Endothelial cell of umbilical vein (primary cell): ENCODE results near the gene FXYD7. TPM values are rescaled to one million over a fixed set of nuclear protein-coding genes. Genes with fewer than 3 reads are reported as not detected.

Experiments
- BruUV-seq: library from RNA; stranded (reverse); fragments of 400-500 nt; replicated peaks from 2 replicates; lab custom pipeline; 2021; lab: Mats Ljungman, UMichigan
- CTCF ChIA-PET: fragments of 300-600, 350-600 bp; sonication (Branson Sonifier 250); formaldehyde crosslinking; loops from one replicate; lab custom pipeline; 2021; ENCODE audit warnings: antibody characterized with exemption, inconsistent platforms; lab: Charles Lee
- POLR2A ChIA-PET: fragments of 300-600, 350-600 bp; sonication (Branson Sonifier 250); formaldehyde crosslinking; loops from one replicate; lab custom pipeline; 2021; ENCODE audit warnings: antibody characterized with exemption, inconsistent platforms; lab: Charles Lee
- DNase-seq: peaks from one replicate; pipeline ENCODE4 v3.0.0-alpha.2; 2011; ENCODE audit warnings: low read depth, low spot score
- FAIRE-seq: peaks from 2 replicates; lab custom pipeline; 2011; peaks lifted over from hg19 to GRCh38; lab: Jason Lieb, UNC
- H2AFZ ChIP-seq: 2 replicates; pipeline ENCODE4 v1.6.0; 2012; ENCODE audit warnings: low read depth, low read length, control low read depth, inconsistent platforms
- H3K27ac ChIP-seq: 2 replicates; pipeline ENCODE4 v1.5.1; 2011; ENCODE audit warnings: low read depth, mild to moderate bottlenecking, control low read depth, low read length, moderate library complexity; ENCODE audit not compliant: insufficient read depth
- H3K27me3 ChIP-seq, 2 experiments: 2 replicates each; pipeline versions ENCODE4 v1.6.0 to v1.6.1; 2011; ENCODE audit warnings: low read length in 2 of 2, mixed read lengths in 1 of 2; ENCODE audit not compliant: control insufficient read depth in 2 of 2, insufficient read depth in 2 of 2
- H3K36me3 ChIP-seq, 2 experiments: 2 replicates in 1 of 2; 3 replicates in 1 of 2; pipeline ENCODE4 v1.5.1; 2011; ENCODE audit warnings: low read length in 2 of 2, mild to moderate bottlenecking in 1 of 2, moderate library complexity in 1 of 2; ENCODE audit not compliant: control insufficient read depth in 2 of 2, insufficient read depth in 2 of 2; ENCODE audit errors: extremely low read depth in 1 of 2
- H3K4me1 ChIP-seq: 3 replicates; pipeline ENCODE4 v1.5.1; 2011; ENCODE audit warnings: mild to moderate bottlenecking, low read length; ENCODE audit not compliant: control insufficient read depth, insufficient read depth; ENCODE audit errors: extremely low read depth
- H3K4me2 ChIP-seq: 2 replicates; pipeline ENCODE4 v1.6.1; 2011; ENCODE audit warnings: low read length, control low read depth, mixed read lengths; ENCODE audit not compliant: insufficient read depth
- H3K4me3 ChIP-seq, 3 experiments: fragments of 200-600 bp in 1 of 3; sonication (generic), shearing (Covaris generic) in 1 of 3; replicated peaks in 1 of 3; 2 replicates each; pipeline ENCODE4 v1.5.1; 2011 to 2016; ENCODE audit warnings: control low read depth in 3 of 3, low read length in 3 of 3, mild to moderate bottlenecking in 2 of 3, inconsistent platforms in 1 of 3, low read depth in 1 of 3, moderate library complexity in 1 of 3; ENCODE audit not compliant: insufficient read depth in 1 of 3
- H3K79me2 ChIP-seq: 2 replicates; pipeline ENCODE4 v1.6.0; 2012; ENCODE audit warnings: low read length, inconsistent platforms; ENCODE audit not compliant: control insufficient read depth, insufficient read depth
- H3K9ac ChIP-seq: replicated peaks from 2 replicates; pipeline ENCODE3; 2011; ENCODE audit warnings: low read length, control low read depth; ENCODE audit not compliant: insufficient read depth; ENCODE audit errors: extremely low read depth
- H3K9me1 ChIP-seq: replicated peaks from 3 replicates; pipeline ENCODE4 v1.6.0; 2011; ENCODE audit warnings: mild to moderate bottlenecking, low read length; ENCODE audit not compliant: control insufficient read depth, insufficient read depth; ENCODE audit errors: extremely low read depth
- H3K9me3 ChIP-seq: replicated peaks from 2 replicates; pipeline ENCODE4 v1.5.1; 2012; ENCODE audit warnings: low read length, inconsistent platforms; ENCODE audit not compliant: control insufficient read depth, insufficient read depth
- H4K20me1 ChIP-seq: replicated peaks from 2 replicates; pipeline ENCODE3; 2011; ENCODE audit warnings: mild to moderate bottlenecking, low read length; ENCODE audit not compliant: control insufficient read depth, insufficient read depth; ENCODE audit errors: extremely low read depth
- CTCF ChIP-seq, 2 donors: IDR thresholded peaks; 1 replicate in 1 of 2; 2 replicates in 1 of 2; pipeline ENCODE4 v1.5.1; 2011; ENCODE audit warnings: low read length in 2 of 2, mild to moderate bottlenecking in 2 of 2, moderate library complexity in 2 of 2, control low read depth in 1 of 2, inconsistent platforms in 1 of 2, low read depth in 1 of 2; ENCODE audit not compliant: insufficient read depth in 1 of 2; ENCODE audit errors: extremely low read depth in 1 of 2
- EZH2 ChIP-seq: IDR thresholded peaks from 2 replicates; pipeline ENCODE4 v1.6.1; 2012; ENCODE audit warnings: borderline replicate concordance, low read depth, mild to moderate bottlenecking, moderate library complexity, low read length, inconsistent platforms; ENCODE audit not compliant: severe bottlenecking
- FOS ChIP-seq: IDR thresholded peaks from 2 replicates; pipeline ENCODE4 v1.6.1; 2011; ENCODE audit warnings: mild to moderate bottlenecking, low read length, moderate library complexity, borderline replicate concordance; ENCODE audit not compliant: insufficient read depth
- GATA2 ChIP-seq: IDR thresholded peaks from 2 replicates; pipeline ENCODE4 v1.7.0; 2011; ENCODE audit warnings: low read depth, mild to moderate bottlenecking, moderate library complexity, mixed read lengths, low read length; ENCODE audit not compliant: insufficient read length, insufficient read depth
- JUN ChIP-seq: IDR thresholded peaks from 2 replicates; pipeline ENCODE4 v1.6.1; 2011; ENCODE audit warnings: borderline replicate concordance, low read depth; ENCODE audit not compliant: insufficient read length, insufficient read depth
- MYC ChIP-seq: IDR thresholded peaks from one replicate; pipeline ENCODE4 v1.6.1; 2011; ENCODE audit warnings: mild to moderate bottlenecking, low read depth, low read length
- POLR2A ChIP-seq: IDR thresholded peaks from 2 replicates; pipeline ENCODE4 v1.6.1; 2012; ENCODE audit warnings: low read depth, mild to moderate bottlenecking, control low read depth, low read length
- POLR2AphosphoS5 ChIP-seq: IDR thresholded peaks from 2 replicates; pipeline ENCODE4 v1.6.1; 2012; ENCODE audit warnings: low read depth, mild to moderate bottlenecking, control low read depth, low read length, moderate library complexity; ENCODE audit not compliant: insufficient read depth
- dilution Hi-C: fragments of 300-500 bp; cut with MboI; formaldehyde crosslinking; loops from one replicate; pipeline ENCODE4 v1.15.0; 2019; ENCODE audit warnings: low sequenced_read_pairs; ENCODE audit not compliant: extremely low pct_ligation_motif_present
- intact Hi-C: fragments of 100-400 bp; cut with micrococcal nuclease; formaldehyde crosslinking; loops from one replicate; pipeline ENCODE4 v1.10.0; 2022
- polyA plus RNA-seq, 4 experiments: library from polyadenylated mRNA; depleted of rRNA in 3 of 4; stranded (reverse) in 3 of 4; unstranded in 1 of 4; fragments of >200 nt; gene quantifications; 2 replicates each; pipeline versions ENCODE4 v1.2.1 to v1.2.3, GENCODE V29; 2011 to 2012; ENCODE audit warnings: missing spikeins in 1 of 4
- total RNA-seq: library from RNA; stranded (reverse); gene quantifications from 2 replicates; pipeline ENCODE4 v1.2.3, GENCODE V29; 2021
- TF ChIP-seq, protein P1 (sequence below): IDR thresholded peaks from 2 replicates; pipeline ENCODE4 v1.6.1; 2011; ENCODE audit not compliant: insufficient read depth, insufficient read length

Gene FXYD7
- total and polyA plus RNA-seq, 2 donors (not counting 3 experiments of a cell fraction or from before 2014, with no cell fraction given) = not detected

DNA sequence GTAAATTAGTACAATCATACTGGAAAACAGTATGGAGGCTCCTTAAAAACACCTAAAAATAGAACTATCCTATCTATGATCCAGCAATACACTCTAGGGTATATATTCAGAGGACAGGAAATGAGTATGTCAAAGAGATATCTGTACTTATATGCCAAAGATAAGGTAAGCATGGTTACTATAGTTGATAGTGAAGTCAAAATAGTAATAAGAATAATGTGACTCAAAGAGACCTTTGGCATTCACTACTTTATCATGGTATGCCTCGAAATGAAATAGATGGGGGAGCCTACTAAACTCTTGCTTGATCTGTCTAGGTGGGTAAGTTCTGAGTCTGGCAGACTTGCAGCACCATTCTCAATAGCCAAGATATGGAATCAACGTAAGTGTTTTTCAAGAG, 41.8 kb downstream of the FXYD7 start:
- TF ChIP-seq, protein P1, sequence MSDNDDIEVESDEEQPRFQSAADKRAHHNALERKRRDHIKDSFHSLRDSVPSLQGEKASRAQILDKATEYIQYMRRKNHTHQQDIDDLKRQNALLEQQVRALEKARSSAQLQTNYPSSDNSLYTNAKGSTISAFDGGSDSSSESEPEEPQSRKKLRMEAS = no peak
- TF ChIP-seq EZH2 (no peak), CTCF (IDR thresholded peaks at IDR 0.05; ENCODE audit: extremely low read depth in 1 of 2, insufficient read depth in 1 of 2, low read depth in 1 of 2, low read length in 2 of 2) (no peak), JUN (no peak), POLR2A (no peak), MYC (no peak), GATA2 (no peak), POLR2AphosphoS5 (no peak), FOS (no peak)
- Histone ChIP-seq H3K9me3 (no peaks in the 10 kb centered on the region), H3K36me3 (no peaks in the 10 kb centered on the region), H3K4me2 (no peak overlapping the region), H2AFZ (no peak overlapping the region), H3K4me3 (no peak overlapping the region), H4K20me1 (no peaks in the 10 kb centered on the region), H3K79me2 (no peaks in the 10 kb centered on the region), H3K27ac (no peak overlapping the region), H3K9ac (no peak overlapping the region), H3K4me1 (peaks cover 4% of the 10 kb centered on the region), H3K27me3 (peaks cover 0 to 2% of the 10 kb centered on the region in 2 experiments), H3K9me1 (no peaks in the 10 kb centered on the region)
- dilution Hi-C loops = no loop called here
- CTCF ChIA-PET = no interaction called here
- FAIRE-seq = no peak
- intact Hi-C loops = no loop called here
- no peak for DNase-seq
- POLR2A ChIA-PET = no interaction called here
- BruUV-seq = no TSS peak
